K562 (cell line): ENCODE results near the gene SLC30A10. TPM values are rescaled to one million over a fixed set of nuclear protein-coding genes. Genes with fewer than 3 reads are reported as not detected.

Experiments used
- CUX1 ChIP-seq: fragments of 200-800 bp; sonication (Bioruptor generic); IDR thresholded peaks from 2 replicates; pipeline ENCODE4 v1.6.1; 2016; ENCODE audit warnings: missing genetic modification characterization, missing compliant biosample characterization
- DPF2 ChIP-seq: fragments of 450-650 bp; IDR thresholded peaks from 2 replicates; pipeline ENCODE4 v1.6.1; 2016
- EZH2 ChIP-seq: IDR thresholded peaks from 2 replicates; pipeline ENCODE4 v1.6.1; 2012; ENCODE audit warnings: low read depth, mild to moderate bottlenecking, inconsistent platforms, low read length, borderline replicate concordance
- FOXK2 ChIP-seq, 2 experiments: fragments of 450-650 bp; IDR thresholded peaks in 1 of 2; conservative IDR thresholded peaks in 1 of 2; 2 replicates each; pipeline ENCODE4 v1.6.1; 2016; ENCODE audit warnings: low read depth in 2 of 2, mild to moderate bottlenecking in 1 of 2
- JUN ChIP-seq, 2 experiments: sonication (generic) in 1 of 2; formaldehyde crosslinking in 1 of 2; IDR thresholded peaks; 2 replicates each; pipeline versions ENCODE4 v1.6.1 to v1.8.0; 2012 to 2022; ENCODE audit warnings: borderline replicate concordance in 2 of 2, mild to moderate bottlenecking in 2 of 2, improper control_type of control experiment in 1 of 2, low read depth in 1 of 2, low read length in 1 of 2, missing genetic modification reagents in 1 of 2
- L3MBTL2 ChIP-seq: fragments of 450-650 bp; IDR thresholded peaks from 2 replicates; pipeline ENCODE4 v1.6.1; 2016; ENCODE audit warnings: mild to moderate bottlenecking, moderate library complexity
- PPARD ChIP-seq: fragments of 250-450 bp; sonication (Bioruptor Pico); IDR thresholded peaks from 2 replicates; pipeline ENCODE4 v1.8.0; 2022; ENCODE audit warnings: inconsistent platforms, mild to moderate bottlenecking, moderate library complexity
- RBM39 ChIP-seq: fragments of 200-400 bp; formaldehyde crosslinking; optimal IDR thresholded peaks from 2 replicates; pipeline ENCODE3; 2018; ENCODE audit warnings: low read depth, low read length
- TOE1 ChIP-seq, 2 experiments: fragments of 450-650 bp in 1 of 2; sonication (generic) in 1 of 2; formaldehyde crosslinking in 1 of 2; IDR thresholded peaks; 2 replicates each; pipeline versions ENCODE4 v1.7.1 to v1.8.0; 2016 to 2022; ENCODE audit warnings: borderline replicate concordance in 2 of 2, mild to moderate bottlenecking in 2 of 2, antibody characterized with exemption in 1 of 2, inconsistent platforms in 1 of 2, low read depth in 1 of 2, missing genetic modification reagents in 1 of 2, moderate library complexity in 1 of 2
- YY1 ChIP-seq, 3 experiments: IDR thresholded peaks; 2 replicates each; pipeline ENCODE4 v1.6.1; 2011; ENCODE audit warnings: low read length in 2 of 3, mild to moderate bottlenecking in 2 of 3, moderate library complexity in 2 of 3, borderline replicate concordance in 1 of 3, control low read depth in 1 of 3, low read depth in 1 of 3; ENCODE audit not compliant: insufficient read depth in 3 of 3, insufficient replicate concordance in 2 of 3, control insufficient read depth in 1 of 3, insufficient read length in 1 of 3; ENCODE audit errors: extremely low read depth in 1 of 3
- ZNF282 ChIP-seq: sonication (generic); formaldehyde crosslinking; IDR thresholded peaks from 2 replicates; pipeline ENCODE4 v1.8.1; 2023; ENCODE audit warnings: missing genetic modification reagents
- ZNF316 ChIP-seq: fragments of 450-650 bp; IDR thresholded peaks from 2 replicates; pipeline ENCODE4 v1.6.1; 2016
- ZSCAN29 ChIP-seq: fragments of 450-650 bp; IDR thresholded peaks from 2 replicates; pipeline ENCODE4 v1.6.1; 2017
- polyA plus RNA-seq, 8 experiments: library from polyadenylated mRNA; depleted of rRNA in 4 of 8; stranded (reverse) in 5 of 8; unstranded in 3 of 8; fragments of >200 nt; fragmentation: Nextera tagmentation in 2 of 8; fragmentation: Illumina TruSeq in 1 of 8; extraction: Ambion mirVana in 2 of 8; extraction: Trizol in 1 of 8; gene quantifications; 2 replicates each; pipeline versions ENCODE4 v1.2.1 to v1.2.3, GENCODE V29; 2011 to 2014; ENCODE audit warnings: inconsistent platforms in 1 of 8, missing spikeins in 1 of 8
- total RNA-seq, 7 experiments: library from RNA; depleted of rRNA in 6 of 7; stranded (reverse); fragments of >200 nt in 6 of 7; fragmentation: Illumina TruSeq in 2 of 7; extraction: Trizol in 2 of 7; gene quantifications; 2 replicates each; pipeline versions ENCODE4 v1.2.1 to v1.2.3, GENCODE V29; 2011 to 2021; ENCODE audit warnings: low replicate concordance in 1 of 7
- TF ChIP-seq, protein P1 (sequence below): IDR thresholded peaks from 2 replicates; pipeline ENCODE4 v1.6.1; 2012; ENCODE audit warnings: low read depth, low read length, improper control_type of control experiment, borderline replicate concordance
- TF ChIP-seq, protein P2 (sequence below): sonication (generic); formaldehyde crosslinking; IDR thresholded peaks from 2 replicates; pipeline ENCODE4 v1.8.1; 2022; ENCODE audit warnings: missing genetic modification reagents

SLC30A10 gene
- total and polyA plus RNA-seq, 9 of the 15 experiments (the other 6 are each of a cell fraction or from before 2014, with no cell fraction given) = 2.6 to 11.3 (median 7.1) TPM

DNA sequence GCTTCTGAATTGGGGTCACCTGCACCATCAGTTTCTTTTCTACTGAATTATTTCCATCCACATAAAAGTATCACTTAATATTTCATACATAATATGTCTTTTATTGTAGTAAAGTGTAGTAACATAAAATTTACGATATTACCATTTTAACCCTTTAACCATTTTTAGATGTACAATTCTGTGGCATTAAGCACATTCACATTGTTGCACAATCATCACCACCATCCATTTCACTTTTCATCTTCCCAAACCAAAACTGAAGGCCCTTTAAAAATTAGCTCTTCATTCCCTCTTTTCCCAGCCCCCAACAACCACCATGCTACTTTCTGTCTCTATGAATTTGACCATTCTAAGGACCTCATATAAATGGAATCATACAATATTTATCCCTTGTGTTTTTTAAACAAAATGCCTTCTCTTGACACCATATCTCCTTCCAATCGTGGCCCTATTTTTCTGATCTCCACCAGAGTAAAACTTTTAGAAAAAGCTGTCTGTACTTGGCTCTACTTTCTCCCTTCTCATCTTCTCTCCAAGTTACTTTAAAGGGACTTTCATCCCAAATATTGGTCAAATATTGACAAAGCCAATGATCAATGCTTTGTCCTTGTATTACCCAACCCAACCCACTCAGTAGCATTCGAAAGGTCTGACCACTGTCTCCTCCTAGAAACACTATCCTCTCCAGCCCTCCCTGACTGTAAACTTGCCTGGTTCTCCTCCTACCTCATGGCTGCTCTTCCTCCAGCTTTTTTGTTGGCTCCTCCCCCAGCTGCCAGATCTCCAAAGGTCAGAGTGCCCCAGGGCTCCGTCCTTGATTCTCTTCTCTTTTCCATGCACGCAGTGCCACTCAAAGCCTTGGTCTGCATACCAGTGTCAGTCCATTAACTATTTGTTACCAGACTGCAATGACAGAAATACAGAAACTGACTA is 44.7 kb downstream of the SLC30A10 start (continued):
- TF ChIP-seq, protein P1, sequence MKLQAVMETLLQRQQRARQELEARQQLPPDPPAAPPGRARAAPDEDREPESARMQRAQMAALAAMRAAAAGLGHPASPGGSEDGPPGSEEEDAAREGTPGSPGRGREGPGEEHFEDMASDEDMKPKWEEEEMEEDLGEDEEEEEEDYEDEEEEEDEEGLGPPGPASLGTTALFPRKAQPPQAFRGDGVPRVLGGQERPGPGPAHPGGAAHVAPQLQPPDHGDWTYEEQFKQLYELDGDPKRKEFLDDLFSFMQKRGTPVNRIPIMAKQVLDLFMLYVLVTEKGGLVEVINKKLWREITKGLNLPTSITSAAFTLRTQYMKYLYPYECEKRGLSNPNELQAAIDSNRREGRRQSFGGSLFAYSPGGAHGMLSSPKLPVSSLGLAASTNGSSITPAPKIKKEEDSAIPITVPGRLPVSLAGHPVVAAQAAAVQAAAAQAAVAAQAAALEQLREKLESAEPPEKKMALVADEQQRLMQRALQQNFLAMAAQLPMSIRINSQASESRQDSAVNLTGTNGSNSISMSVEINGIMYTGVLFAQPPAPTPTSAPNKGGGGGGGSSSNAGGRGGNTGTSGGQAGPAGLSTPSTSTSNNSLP = 0 out of 2 replicates have a peak, but pooled peaks have one; percentile 7
- TF ChIP-seq EZH2 = no peak
- TF ChIP-seq L3MBTL2 = 0 out of 2 replicates have a peak, but pooled peaks have one; percentile 15
- no peak for TF ChIP-seq ZNF282
- TF ChIP-seq DPF2 = 0 out of 2 replicates have a peak, but pooled peaks have one; percentile 31
- 0 out of 2 replicates have a peak, but pooled peaks have one; percentile 22 for TF ChIP-seq ZSCAN29
- no peak for TF ChIP-seq JUN (IDR thresholded peaks at IDR 0.05; ENCODE audit: borderline replicate concordance, low read depth, low read length)
- TF ChIP-seq JUN (CRISPR knock-in tag; IDR thresholded peaks at IDR 0.05; ENCODE audit: borderline replicate concordance) = no peak
- TF ChIP-seq RBM39 = no peak
- TF ChIP-seq ZNF316 = no peak
- TF ChIP-seq TOE1 (IDR thresholded peaks at IDR 0.05; ENCODE audit: borderline replicate concordance) = no peak
- no peak for TF ChIP-seq TOE1 (CRISPR knock-in tag; IDR thresholded peaks at IDR 0.05; ENCODE audit: borderline replicate concordance, low read depth)
- no peak for TF ChIP-seq PPARD (CRISPR knock-in tag)
- peak in 1 of 3 experiments; percentile 61 for TF ChIP-seq YY1 (IDR thresholded peaks at IDR 0.05; ENCODE audit: borderline replicate concordance in 1 of 3, control insufficient read depth in 1 of 3, extremely low read depth in 1 of 3, insufficient read depth in 3 of 3, insufficient read length in 1 of 3, insufficient replicate concordance in 2 of 3, low read depth in 1 of 3, low read length in 2 of 3)
- TF ChIP-seq FOXK2 (conservative IDR thresholded peaks at IDR 0.05 in 1 of 2, IDR thresholded peaks at IDR 0.05 in 1 of 2; ENCODE audit: low read depth in 2 of 2) = 0 out of 4 replicates have a peak, but pooled peaks of 1 of the 2 experiments have one; percentile 19
- peak; percentile 30; the same call in 1 of the 2 replicates for TF ChIP-seq CUX1 (CRISPR knock-in tag)
- TF ChIP-seq, protein P2, sequence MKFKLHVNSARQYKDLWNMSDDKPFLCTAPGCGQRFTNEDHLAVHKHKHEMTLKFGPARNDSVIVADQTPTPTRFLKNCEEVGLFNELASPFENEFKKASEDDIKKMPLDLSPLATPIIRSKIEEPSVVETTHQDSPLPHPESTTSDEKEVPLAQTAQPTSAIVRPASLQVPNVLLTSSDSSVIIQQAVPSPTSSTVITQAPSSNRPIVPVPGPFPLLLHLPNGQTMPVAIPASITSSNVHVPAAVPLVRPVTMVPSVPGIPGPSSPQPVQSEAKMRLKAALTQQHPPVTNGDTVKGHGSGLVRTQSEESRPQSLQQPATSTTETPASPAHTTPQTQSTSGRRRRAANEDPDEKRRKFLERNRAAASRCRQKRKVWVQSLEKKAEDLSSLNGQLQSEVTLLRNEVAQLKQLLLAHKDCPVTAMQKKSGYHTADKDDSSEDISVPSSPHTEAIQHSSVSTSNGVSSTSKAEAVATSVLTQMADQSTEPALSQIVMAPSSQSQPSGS (CRISPR knock-in tag) = no peak
